ENCODE data around the gene NDUFAF8.
A peak's percentile ranks its signal among the peaks of the same experiment; 100 is the strongest.

NDUFAF8 gene

GRCh38 chr17:81238815-81239713 lies at the start of gene NDUFAF8, which contains the start of gene TEPSIN:
TSS of gene NDUFAF8 (plus strand) at chr17:81239318. CDS start at chr17:81239364, 46 bp downstream.
TSS of gene TEPSIN (minus strand) at chr17:81239055. CDS start at chr17:81239033, 22 bp downstream.
- peak; percentile 98 for DNase-seq

- no peak for DNase-seq
These were observed 49.2 kb upstream of the NDUFAF8 start for GRCh38 chr17:81189670-81190530.

GRCh38 chr17:81190591-81190990 lies 48.5 kb upstream of the NDUFAF8 start:
- no peak for DNase-seq

GRCh38 chr17:81191116-81191515 lies 48.0 kb upstream of the NDUFAF8 start:
- no peak for DNase-seq

GRCh38 chr17:81191646-81192045 lies 47.5 kb upstream of the NDUFAF8 start:
- no peak for DNase-seq

- no peak for DNase-seq
These were observed 46.6 kb upstream of the NDUFAF8 start for GRCh38 chr17:81192386-81193050.

- DNase-seq: no peak
These were observed 46.1 kb upstream of the NDUFAF8 start for GRCh38 chr17:81193051-81193410.

- no peak for DNase-seq
These were observed 45.5 kb upstream of the NDUFAF8 start for GRCh38 chr17:81193470-81194224.

GRCh38 chr17:81194225-81194760 lies 44.8 kb upstream of the NDUFAF8 start:
- no peak for DNase-seq

GRCh38 chr17:81194941-81195901 lies 43.9 kb upstream of the NDUFAF8 start:
- DNase-seq: no peak

GRCh38 chr17:81195941-81196495 lies 43.1 kb upstream of the NDUFAF8 start:
- no peak for DNase-seq

GRCh38 chr17:81196505-81197408 lies 42.4 kb upstream of the NDUFAF8 start:
- no peak for DNase-seq

- no peak for DNase-seq
These were observed 41.7 kb upstream of the NDUFAF8 start for GRCh38 chr17:81197409-81197795.

GRCh38 chr17:81197831-81198490 lies 41.2 kb upstream of the NDUFAF8 start:
- DNase-seq: no peak

- no peak for DNase-seq
These were observed 40.2 kb upstream of the NDUFAF8 start for GRCh38 chr17:81198826-81199481.

- DNase-seq: no peak
These were observed 39.7 kb upstream of the NDUFAF8 start for GRCh38 chr17:81199482-81199830.

- no peak for DNase-seq
These were observed 38.9 kb upstream of the NDUFAF8 start for GRCh38 chr17:81200201-81200600.

All from NCI-H1105 treated with DMSO at 0.1 percent for 48 hours (cell line).